ENCODE data around the gene TOMM40L.
"Not testable (repeated sequence)": the region's sequence is repeated elsewhere in the genome, so short reads cannot be mapped to it uniquely, and the experiment has no call there.

Gene TOMM40L

GRCh38 chr1:161222175-161223019 lies 3.5 kb upstream of the TOMM40L start:
- DNase-seq = no peak

GRCh38 chr1:161223805-161224694 lies 1.8 kb upstream of the TOMM40L start:
- no peak for DNase-seq

- not testable (repeated sequence) for DNase-seq
Observed at GRCh38 chr1:161224695-161225087, 1.2 kb upstream of the TOMM40L start.

- DNase-seq = no peak
Observed at GRCh38 chr1:161225178-161225533, 704 bp upstream of the TOMM40L start.

GRCh38 chr1:161226320-161226711 lies 456 bp downstream of the TOMM40L start:
- no peak for DNase-seq

- no peak for DNase-seq
Observed at GRCh38 chr1:161226759-161227158, 899 bp downstream of the TOMM40L start.

GRCh38 chr1:161227196-161227871 lies 1.5 kb downstream of the TOMM40L start:
- peak; percentile 37 for DNase-seq

- DNase-seq = no peak
Observed at GRCh38 chr1:161228032-161228431, 2.2 kb downstream of the TOMM40L start.

GRCh38 chr1:161229896-161230295 lies 4.0 kb downstream of the TOMM40L start:
- no peak for DNase-seq

- no peak for DNase-seq
Observed at GRCh38 chr1:161230762-161231161, 4.9 kb downstream of the TOMM40L start.

- no peak for DNase-seq
Observed at GRCh38 chr1:161233102-161233501, 7.2 kb downstream of the TOMM40L start.

- no peak for DNase-seq
Observed at GRCh38 chr1:161235957-161236775, 10.3 kb downstream of the TOMM40L start.

GRCh38 chr1:161238039-161238473 lies 12.2 kb downstream of the TOMM40L start, which contains the start of gene NR1I3:
Gene NR1I3 (minus strand): TSS chr1:161238203. CDS start chr1:161236565, 1,638 bp downstream.
- no peak for DNase-seq

GRCh38 chr1:161241682-161242081 lies 15.8 kb downstream of the TOMM40L start:
- no peak for DNase-seq

- no peak for DNase-seq
Observed at GRCh38 chr1:161242313-161242712, 16.5 kb downstream of the TOMM40L start.

- no peak for DNase-seq
Observed at GRCh38 chr1:161244888-161245287, 19.0 kb downstream of the TOMM40L start.

GRCh38 chr1:161250100-161250499 lies 24.2 kb downstream of the TOMM40L start:
- not testable (repeated sequence) for DNase-seq

GRCh38 chr1:161250829-161251228 lies 25.0 kb downstream of the TOMM40L start:
- no peak for DNase-seq

- DNase-seq = no peak
Observed at GRCh38 chr1:161251579-161251978, 25.7 kb downstream of the TOMM40L start.

GRCh38 chr1:161255302-161255701 lies 29.4 kb downstream of the TOMM40L start:
- DNase-seq = not testable (repeated sequence)

GRCh38 chr1:161255955-161256520 lies 30.2 kb downstream of the TOMM40L start:
- DNase-seq = not testable (repeated sequence)

GRCh38 chr1:161257109-161257508 lies 31.2 kb downstream of the TOMM40L start:
- not testable (repeated sequence) for DNase-seq

All from DMS79 (cell line).